ENCODE measurements around the gene SMCO3. TPM values are rescaled to one million over a fixed set of nuclear protein-coding genes. Genes with fewer than 3 reads are reported as not detected.
A peak's percentile ranks its signal among the peaks of the same experiment; 100 is the strongest.

Gene SMCO3
- total RNA-seq, 2 experiments from 2014 or later = not detected

- peaks cover under 1% of the 10 kb centered on the region; the same call in 1 of the 2 replicates for H3K79me2 ChIP-seq (ENCODE audit: insufficient read depth, low read depth, low read length)
- intact Hi-C loops (cut with micrococcal nuclease; ENCODE audit: unreplicated experiment) = no loop called here
- DNase-seq (ENCODE audit: low spot score) = no peak
- peaks cover 12% of the 10 kb centered on the region for H3K4me1 ChIP-seq (ENCODE audit: insufficient read depth, low read length, poor library complexity, severe bottlenecking)
- ChIA-PET CTCF (ENCODE audit: unreplicated experiment) (no interaction called here), POLR2A (interaction anchor here (0.6 to 1.5 kb wide), 2 partner anchors 31 to 39 kb away, joined by 3 to 6 read pairs; a partner anchor contains a TSS)
- H3K9me3 ChIP-seq (ENCODE audit: low read length) = peaks cover 5% of the 10 kb centered on the region; the same call in 1 of the 2 replicates
- no peak overlapping the region for H3K27ac ChIP-seq (ENCODE audit: low read depth, low read length, poor library complexity, severe bottlenecking)
- H3K9me2 ChIP-seq (ENCODE audit: insufficient read depth, low read length) = no peaks in the 10 kb centered on the region
- no peak for TF ChIP-seq CTCF (conservative IDR thresholded peaks at IDR 0.05; ENCODE audit: low read length)
- no peak for TF ChIP-seq EZH2phosphoT487 (IDR thresholded peaks at IDR 0.05; ENCODE audit: borderline replicate concordance, low read depth, low read length)
- H4K20me1 ChIP-seq (ENCODE audit: insufficient read depth, low read length) = no peaks in the 10 kb centered on the region
- no peak overlapping the region for H3K4me3 ChIP-seq (ENCODE audit: low read depth, low read length, poor library complexity, severe bottlenecking)
- H3K36me3 ChIP-seq (ENCODE audit: insufficient read depth, low read length) = no peaks in the 10 kb centered on the region
- H2AFZ ChIP-seq (ENCODE audit: low read length) = no peak overlapping the region
- 0 out of 2 replicates have a peak overlapping the region, but pooled peaks have one; percentile 7 for H3K4me2 ChIP-seq (ENCODE audit: low read length)
- no TSS peak for BruUV-seq (replicated peaks)
These were observed 3.6 kb downstream of the SMCO3 start for GRCh38 chr12:14810167-14810952.

GRCh38 chr12:14803830-14804160 lies 10.2 kb downstream of the SMCO3 start:
- intact Hi-C loops (cut with micrococcal nuclease; ENCODE audit: unreplicated experiment) = loop anchor here (1.0 to 10.0 kb wide), 2 partner anchors 29 to 721 kb away; a partner anchor contains a TSS
- no peak for DNase-seq (ENCODE audit: low spot score)
- peaks cover 36% of the 10 kb centered on the region for H3K4me1 ChIP-seq (ENCODE audit: insufficient read depth, low read length, poor library complexity, severe bottlenecking)
- H3K27ac ChIP-seq (ENCODE audit: low read depth, low read length, poor library complexity, severe bottlenecking) = peak overlapping the region; percentile 66
- BruUV-seq (replicated peaks) = TSS peak; percentile 90
- CTCF ChIA-PET (ENCODE audit: unreplicated experiment) = interaction anchor here (1.7 kb wide), 1 partner anchor 34 kb away, joined by 5 read pairs; no protein-coding TSS in a partner anchor
- H3K9me2 ChIP-seq (ENCODE audit: insufficient read depth, low read length) = no peaks in the 10 kb centered on the region
- peak overlapping the region; percentile 98 for H3K4me2 ChIP-seq (ENCODE audit: low read length)
- POLR2A ChIA-PET = interaction anchor here (0.6 to 9.9 kb wide), 9 partner anchors 11 to 527 kb away, joined by 3 to 162 read pairs (median 4); a partner anchor contains a TSS
- peak overlapping the region; percentile 99 for H2AFZ ChIP-seq (ENCODE audit: low read length)
- H3K79me2 ChIP-seq (ENCODE audit: insufficient read depth, low read depth, low read length) = peaks cover 61% of the 10 kb centered on the region
- TF ChIP-seq CTCF (conservative IDR thresholded peaks at IDR 0.05; ENCODE audit: low read length) = no peak
- no peak for TF ChIP-seq EZH2phosphoT487 (IDR thresholded peaks at IDR 0.05; ENCODE audit: borderline replicate concordance, low read depth, low read length)
- peaks cover 23% of the 10 kb centered on the region; the same call in 1 of the 2 replicates for H4K20me1 ChIP-seq (ENCODE audit: insufficient read depth, low read length)
- H3K36me3 ChIP-seq (ENCODE audit: insufficient read depth, low read length) = peaks cover 28% of the 10 kb centered on the region
- peak overlapping the region; percentile 77 for H3K4me3 ChIP-seq (ENCODE audit: low read depth, low read length, poor library complexity, severe bottlenecking)
- H3K9me3 ChIP-seq (ENCODE audit: low read length) = peaks cover 3% of the 10 kb centered on the region; the same call in 1 of the 2 replicates
